Adrenal gland (tissue), 5 donors: ENCODE results near the gene ZMYND10.

ENCODE experiments used
- CTCF ChIP-seq, 6 experiments: fragments of 450-650 bp in 4 of 6; fragments of 200-600 bp in 2 of 6; sonication (generic) in 1 of 6; IDR thresholded peaks; 1 replicate in 5 of 6; 2 replicates in 1 of 6; pipeline versions ENCODE4 v1.5.1 to v1.8.0; 2016 to 2021; ENCODE audit warnings: antibody characterized with exemption in 6 of 6, mild to moderate bottlenecking in 2 of 6, moderate library complexity in 1 of 6
- POLR2A ChIP-seq, 2 donors: fragments of 450-650 bp; IDR thresholded peaks; one replicate each; pipeline ENCODE4 v1.6.1; 2017; ENCODE audit warnings: antibody characterized with exemption in 2 of 2, mild to moderate bottlenecking in 2 of 2, moderate library complexity in 1 of 2
- donor health status: DM: no; HTN: no; CAD: no.

- no peak for TF ChIP-seq POLR2A (IDR thresholded peaks at IDR 0.05)
- no peak for TF ChIP-seq CTCF (IDR thresholded peaks at IDR 0.05)
Observed at GRCh38 chr3:50356553-50356952, 11.0 kb upstream of the ZMYND10 start.
